H7 (cell line): ENCODE results near the gene MAGI1. TPM values are rescaled to one million over a fixed set of nuclear protein-coding genes. Genes with fewer than 3 reads are reported as not detected.

Experiments used
- DNase-seq: peaks from one replicate; pipeline ENCODE4 v3.0.0; 2012
- H3K27me3 ChIP-seq: 2 replicates; pipeline ENCODE4 v1.6.0; 2011; ENCODE audit warnings: mild to moderate bottlenecking, low read length; ENCODE audit not compliant: control insufficient read depth, insufficient read depth
- H3K36me3 ChIP-seq: replicated peaks from 2 replicates; pipeline ENCODE4 v1.5.1; 2011; ENCODE audit warnings: low read length; ENCODE audit not compliant: control insufficient read depth, insufficient read depth
- H3K4me3 ChIP-seq: 2 replicates; pipeline ENCODE4 v1.5.1; 2011; ENCODE audit warnings: low read depth, mild to moderate bottlenecking, control low read depth, low read length, moderate library complexity; ENCODE audit not compliant: insufficient read depth
- total RNA-seq: library from RNA; depleted of rRNA; stranded (reverse); fragments of >200 nt; shearing (Covaris generic); gene quantifications from 2 replicates; pipeline ENCODE4 v1.2.3, GENCODE V29; 2014

MAGI1 gene
- total RNA-seq, 1 experiment from 2014 or later: 26.4 TPM

DNA sequence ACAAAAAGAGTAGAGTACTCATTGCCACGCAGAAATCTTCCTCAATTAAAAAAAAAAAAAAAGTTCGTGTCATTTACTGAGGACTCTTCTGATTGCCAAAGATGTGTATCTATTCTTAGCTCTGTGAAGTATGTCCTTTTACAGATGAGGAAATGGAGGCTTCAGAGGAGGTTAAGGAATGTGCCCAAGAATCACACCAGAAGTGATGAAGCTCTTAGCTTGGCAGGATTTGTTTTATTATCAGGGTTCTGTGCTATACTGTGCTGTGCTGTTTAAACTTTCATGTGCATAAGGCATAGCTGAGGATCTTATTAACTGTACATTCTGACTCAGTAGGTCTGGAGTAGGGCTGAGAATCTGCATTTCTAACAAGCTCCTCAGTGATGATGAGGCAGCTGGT, 685.8 kb downstream of the MAGI1 start:
- H3K36me3 ChIP-seq: no peaks in the 10 kb centered on the region; the same call in 1 of the 2 replicates
- H3K4me3 ChIP-seq: no peak overlapping the region
- no peak for DNase-seq
- no peaks in the 10 kb centered on the region for H3K27me3 ChIP-seq

DNA sequence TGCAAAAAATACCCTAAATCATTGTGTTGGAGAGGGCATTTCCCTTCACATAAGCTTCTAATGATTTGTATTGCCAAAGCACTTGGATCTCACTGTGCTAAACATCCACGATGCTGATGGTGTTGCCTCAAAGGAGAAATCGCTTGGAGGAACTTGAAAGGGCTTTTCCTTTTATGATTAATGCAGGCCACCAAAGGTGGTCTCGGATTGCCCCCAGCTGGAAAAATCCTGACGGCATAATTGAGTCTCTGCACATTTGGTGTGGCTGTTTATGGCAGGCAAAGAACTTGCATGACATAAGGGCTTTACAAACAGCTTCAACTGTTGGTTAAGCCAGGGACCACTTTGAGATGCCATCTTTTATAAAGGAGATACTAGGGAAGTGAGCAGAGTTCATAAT, 687.0 kb downstream of the MAGI1 start:
- DNase-seq: no peak
- no peak overlapping the region for H3K4me3 ChIP-seq
- no peaks in the 10 kb centered on the region for H3K36me3 ChIP-seq
- no peaks in the 10 kb centered on the region for H3K27me3 ChIP-seq

GRCh38 chr3:65350801-65351476, 687.8 kb downstream of the MAGI1 start:
- Histone ChIP-seq H3K36me3 (no peaks in the 10 kb centered on the region), H3K27me3 (no peaks in the 10 kb centered on the region), H3K4me3 (no peak overlapping the region)
- no peak for DNase-seq

DNA sequence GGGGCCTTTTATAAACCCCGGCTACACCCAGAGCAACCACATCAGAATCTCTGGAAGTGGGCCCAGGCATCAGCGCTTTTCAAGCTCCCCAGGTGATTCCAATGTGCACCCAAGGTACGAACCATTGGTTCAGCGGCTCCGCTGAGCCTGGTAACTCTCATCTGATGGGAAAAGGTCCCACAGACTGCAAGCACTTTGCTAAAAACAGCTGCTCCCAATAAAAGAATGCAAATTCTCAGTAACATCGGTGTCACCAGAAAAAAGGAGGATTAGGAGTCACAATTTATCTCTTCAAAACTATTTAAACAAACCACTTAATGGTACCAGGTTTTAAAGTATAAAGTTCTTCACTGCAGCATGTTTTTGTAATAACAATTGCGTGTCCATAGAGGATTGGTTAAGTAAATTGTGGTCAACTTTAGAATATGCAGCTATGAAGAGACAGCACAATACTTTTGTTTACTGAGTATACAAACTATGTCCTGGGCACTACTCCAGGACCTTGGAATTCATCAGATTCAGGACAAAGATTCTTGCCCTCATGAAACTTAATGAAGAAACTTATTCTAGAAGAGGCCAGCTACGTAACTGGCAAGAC, 690.2 kb downstream of the MAGI1 start:
- no peak for DNase-seq

DNA sequence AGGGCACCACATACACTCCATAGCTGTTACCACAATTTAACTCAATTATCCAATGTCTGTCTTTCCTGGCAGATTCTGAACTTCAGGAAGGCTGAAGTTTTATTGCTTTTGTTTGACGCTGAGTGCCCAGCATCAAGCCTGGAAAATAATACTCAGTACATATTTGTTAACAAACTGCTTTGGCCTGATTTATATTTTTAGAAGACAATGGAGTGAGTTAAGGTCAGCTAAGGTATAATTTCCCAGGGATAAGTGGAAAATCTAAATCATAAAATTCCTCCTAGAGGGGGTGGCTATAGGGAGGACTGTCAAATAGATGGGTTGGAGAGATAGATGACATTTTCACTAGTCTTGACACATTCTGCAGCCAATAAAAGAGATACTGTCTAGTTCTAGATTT, 691.6 kb downstream of the MAGI1 start:
- Histone ChIP-seq H3K27me3 (no peaks in the 10 kb centered on the region), H3K36me3 (no peaks in the 10 kb centered on the region), H3K4me3 (no peak overlapping the region)
- no peak for DNase-seq

More for the DNA sequence above, 690.2 kb downstream of the MAGI1 start:
- Histone ChIP-seq H3K27me3 (no peaks in the 10 kb centered on the region), H3K4me3 (no peak overlapping the region), H3K36me3 (no peaks in the 10 kb centered on the region)

DNA sequence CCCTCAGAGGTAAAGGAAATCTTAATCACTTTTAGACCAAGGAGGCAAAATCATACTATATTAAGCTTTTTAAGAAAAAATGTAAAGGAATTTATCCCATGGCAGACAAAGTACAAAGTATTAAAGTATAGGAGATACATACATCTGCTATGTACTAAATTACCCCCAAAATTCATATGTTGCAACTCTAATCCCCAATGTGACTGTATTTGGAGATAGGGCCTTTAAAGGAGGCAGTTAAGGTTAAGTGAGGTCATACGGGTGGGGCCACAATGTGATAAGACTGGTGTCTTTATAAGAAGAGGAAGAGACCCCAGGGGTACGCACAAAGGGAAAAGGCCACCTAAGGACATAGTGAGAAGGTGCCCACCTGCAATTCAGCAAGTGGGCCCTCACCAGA, 693.9 kb downstream of the MAGI1 start:
- no peak for DNase-seq
- no peak overlapping the region for H3K4me3 ChIP-seq
- no peaks in the 10 kb centered on the region for H3K27me3 ChIP-seq
- no peaks in the 10 kb centered on the region for H3K36me3 ChIP-seq

DNA sequence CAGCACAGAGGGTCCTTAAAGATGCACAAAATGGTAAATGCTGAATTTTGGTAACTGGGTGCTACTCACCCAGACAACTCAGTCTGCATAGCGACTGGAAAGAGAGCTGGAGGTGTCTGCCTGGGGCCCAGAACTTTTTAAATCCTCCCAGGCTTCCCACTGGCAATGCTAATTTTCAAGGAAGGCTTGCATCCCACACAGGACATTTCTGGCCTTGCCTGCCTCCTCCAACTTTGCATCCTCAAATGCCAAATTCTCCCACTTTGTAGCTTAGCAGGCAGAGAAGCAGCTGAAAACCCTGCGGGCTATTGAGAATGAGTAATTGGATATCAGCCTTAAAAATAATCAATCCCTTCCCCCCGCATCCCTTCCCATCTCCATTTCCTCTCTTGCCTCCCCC, 694.3 kb downstream of the MAGI1 start:
- H3K27me3 ChIP-seq: no peaks in the 10 kb centered on the region
- H3K36me3 ChIP-seq: no peaks in the 10 kb centered on the region
- DNase-seq: no peak
- H3K4me3 ChIP-seq: no peak overlapping the region

GRCh38 chr3:65343736-65344135, 695.0 kb downstream of the MAGI1 start:
- H3K36me3 ChIP-seq: no peaks in the 10 kb centered on the region
- DNase-seq: no peak
- no peaks in the 10 kb centered on the region for H3K27me3 ChIP-seq

GRCh38 chr3:65343026-65343425, 695.7 kb downstream of the MAGI1 start:
- DNase-seq: no peak
- Histone ChIP-seq H3K4me3 (no peak overlapping the region), H3K27me3 (no peaks in the 10 kb centered on the region), H3K36me3 (no peaks in the 10 kb centered on the region)

More at GRCh38 chr3:65343736-65344135, 695.0 kb downstream of the MAGI1 start:
- H3K4me3 ChIP-seq: no peak overlapping the region

GRCh38 chr3:65342084-65342683, 696.5 kb downstream of the MAGI1 start:
- DNase-seq: peak; percentile 43
- Histone ChIP-seq H3K4me3 (no peak overlapping the region), H3K36me3 (no peaks in the 10 kb centered on the region), H3K27me3 (no peaks in the 10 kb centered on the region)

- Histone ChIP-seq H3K27me3 (no peaks in the 10 kb centered on the region), H3K36me3 (no peaks in the 10 kb centered on the region), H3K4me3 (no peak overlapping the region)
- no peak for DNase-seq
Observed at GRCh38 chr3:65339192-65339740, 699.5 kb downstream of the MAGI1 start.

GRCh38 chr3:65338571-65338970, 700.1 kb downstream of the MAGI1 start:
- Histone ChIP-seq H3K27me3 (no peaks in the 10 kb centered on the region), H3K36me3 (no peaks in the 10 kb centered on the region), H3K4me3 (no peak overlapping the region)
- DNase-seq: no peak

- no peak for DNase-seq
- no peaks in the 10 kb centered on the region for H3K27me3 ChIP-seq
- no peak overlapping the region for H3K4me3 ChIP-seq
- H3K36me3 ChIP-seq: no peaks in the 10 kb centered on the region
Observed at GRCh38 chr3:65335587-65335986, 703.1 kb downstream of the MAGI1 start.

DNA sequence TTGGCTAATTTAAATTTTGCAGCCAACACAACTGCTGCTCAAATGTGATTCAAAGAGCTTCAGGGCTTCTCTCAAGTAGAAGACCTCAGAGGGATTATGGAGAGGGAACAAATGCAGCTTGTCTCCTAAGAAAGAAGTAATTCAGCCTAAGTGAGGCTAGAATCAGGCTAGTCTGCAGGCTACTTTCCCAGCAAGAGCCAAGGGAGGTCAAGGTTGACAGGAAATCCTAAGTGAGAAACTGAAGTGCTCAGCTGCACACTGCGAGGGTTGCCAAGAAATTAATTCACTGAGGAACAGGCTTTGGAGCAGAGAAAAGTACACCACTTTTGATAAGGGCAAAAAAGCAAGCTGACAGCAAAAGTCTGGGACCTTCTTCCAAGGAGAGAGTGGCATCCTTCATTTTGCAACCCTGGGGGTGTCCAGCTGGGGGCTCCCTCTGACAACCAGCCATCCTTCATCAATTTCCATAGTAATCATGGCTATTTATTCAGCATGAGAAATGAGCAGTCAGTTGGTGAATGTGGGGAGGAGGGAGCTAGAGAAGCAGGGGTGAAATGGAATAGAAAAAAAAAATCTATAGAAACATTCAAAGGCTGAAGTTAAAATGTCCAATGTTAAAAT, 704.6 kb downstream of the MAGI1 start:
- peak; percentile 22 for DNase-seq
- Histone ChIP-seq H3K4me3 (no peak overlapping the region), H3K36me3 (no peaks in the 10 kb centered on the region), H3K27me3 (no peaks in the 10 kb centered on the region)

GRCh38 chr3:65331730-65332129, 707.0 kb downstream of the MAGI1 start:
- Histone ChIP-seq H3K4me3 (no peak overlapping the region), H3K36me3 (no peaks in the 10 kb centered on the region), H3K27me3 (no peaks in the 10 kb centered on the region)
- DNase-seq: no peak
